GM19468 (cell line): ENCODE data around the gene RGS18.
"Not testable (repeated sequence)": the region's sequence is repeated elsewhere in the genome, so short reads cannot be mapped to it uniquely, and the experiment has no call there.

Experiments used
- ATAC-seq: cut with Tn5 transposase; IDR thresholded peaks from one replicate; pipeline ENCODE4 v1.9.1; 2021; ENCODE audit warnings: mild to moderate bottlenecking, moderate library complexity, moderate number of reproducible peaks; ENCODE audit not compliant: unreplicated experiment; ENCODE audit errors: extremely low read depth

The RGS18 gene

GRCh38 chr1:192162376-192162775 is 4.1 kb downstream of the RGS18 start:
- ATAC-seq = no peak

DNA sequence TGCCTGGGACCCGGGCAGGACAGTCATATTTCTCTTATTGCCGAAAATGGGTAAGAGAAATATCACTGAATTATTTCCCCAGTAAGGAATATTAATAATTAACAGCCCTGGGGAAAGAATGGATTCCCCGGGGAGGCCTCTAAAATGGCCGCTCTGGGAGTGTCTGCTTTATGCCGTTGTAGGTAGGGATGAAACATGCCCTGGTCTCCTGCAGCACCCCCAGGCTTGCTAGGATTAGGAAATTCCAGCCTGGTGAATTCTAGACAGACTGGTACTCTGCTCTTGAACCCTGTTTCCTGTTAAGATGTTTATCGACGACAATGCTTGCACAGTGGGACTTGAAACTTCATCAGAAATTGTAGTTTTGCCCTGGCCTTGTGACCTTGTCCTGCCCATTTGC is 6.7 kb downstream of the RGS18 start:
- ATAC-seq = not testable (repeated sequence)

DNA sequence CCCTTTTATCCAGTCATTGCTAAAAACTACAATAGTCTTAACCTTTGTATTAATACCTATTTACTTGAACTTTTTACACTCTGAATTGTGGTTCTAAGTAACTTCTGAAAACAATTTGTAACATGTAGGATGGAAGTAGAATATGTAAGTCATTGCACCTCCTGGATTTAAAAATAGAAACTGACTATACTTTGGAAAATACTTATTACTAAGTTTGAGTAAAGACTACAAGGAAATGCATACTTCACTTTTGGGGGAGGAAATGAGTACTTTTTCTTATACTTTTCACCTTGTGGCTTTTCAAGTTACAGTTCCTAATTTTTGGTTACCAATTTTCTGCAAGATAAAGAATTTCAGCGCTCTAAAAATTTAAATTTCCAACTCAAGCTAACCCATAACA is 8.7 kb downstream of the RGS18 start:
- no peak for ATAC-seq

DNA sequence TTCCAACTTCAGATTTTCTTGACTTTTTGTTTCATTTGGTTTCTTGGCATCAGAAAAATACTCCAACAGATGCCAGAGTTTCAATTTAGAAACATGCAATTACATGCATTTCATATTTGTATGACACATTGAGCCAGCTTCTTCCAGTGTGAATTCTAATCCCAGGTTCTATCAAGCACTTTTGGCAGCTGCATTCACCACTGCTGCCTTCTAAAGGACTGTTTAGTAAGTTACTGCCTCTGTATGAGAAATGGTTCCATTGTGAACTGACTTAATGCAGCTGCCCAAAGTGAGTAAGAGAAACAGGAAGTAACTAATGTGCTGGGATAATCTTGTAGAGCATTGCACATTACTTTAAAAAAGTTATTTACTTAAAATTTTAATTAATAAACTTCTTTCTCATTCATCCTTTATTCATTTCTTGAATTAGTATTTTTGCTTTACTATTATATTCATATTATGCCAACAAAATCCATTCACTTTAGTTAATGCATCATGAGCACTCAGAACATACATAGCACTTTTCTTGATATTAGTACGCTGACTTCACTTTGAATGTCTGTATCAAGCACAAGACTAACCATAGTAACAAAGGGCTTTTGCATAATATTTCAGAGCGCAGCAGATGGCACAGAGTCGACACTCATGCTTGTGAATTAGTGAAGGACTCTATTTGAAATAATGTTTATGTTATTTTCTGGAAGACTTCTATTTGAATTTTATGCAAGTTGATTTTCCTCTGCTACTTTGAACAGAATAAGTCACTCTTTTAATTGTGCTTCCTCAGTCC is 9.8 kb downstream of the RGS18 start:
- no peak for ATAC-seq

- ATAC-seq = no peak
Observed at GRCh38 chr1:192168964-192169363, 10.7 kb downstream of the RGS18 start.

- ATAC-seq = no peak
Observed at GRCh38 chr1:192170196-192170984, 12.1 kb downstream of the RGS18 start.

GRCh38 chr1:192171123-192171522 is 12.9 kb downstream of the RGS18 start:
- ATAC-seq = no peak

DNA sequence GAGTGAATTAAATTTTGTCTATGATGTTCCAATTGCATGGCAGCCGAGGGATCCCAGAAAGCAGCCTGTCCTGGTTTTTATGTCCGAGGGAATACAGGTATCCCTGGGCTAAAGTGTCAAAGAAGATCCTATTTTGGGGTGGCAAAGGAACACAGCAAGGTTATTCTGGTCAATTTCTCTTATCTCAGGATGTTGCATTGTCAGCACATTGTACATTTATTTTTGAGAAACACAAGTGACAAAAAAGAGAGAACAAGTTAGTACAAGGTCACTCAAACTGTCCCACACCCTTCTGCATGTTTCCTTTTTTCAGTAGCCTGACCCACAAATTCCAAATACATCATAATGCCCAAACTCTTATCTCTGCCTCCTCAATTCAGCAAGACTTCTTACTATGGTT is 17.7 kb downstream of the RGS18 start:
- ATAC-seq = no peak

DNA sequence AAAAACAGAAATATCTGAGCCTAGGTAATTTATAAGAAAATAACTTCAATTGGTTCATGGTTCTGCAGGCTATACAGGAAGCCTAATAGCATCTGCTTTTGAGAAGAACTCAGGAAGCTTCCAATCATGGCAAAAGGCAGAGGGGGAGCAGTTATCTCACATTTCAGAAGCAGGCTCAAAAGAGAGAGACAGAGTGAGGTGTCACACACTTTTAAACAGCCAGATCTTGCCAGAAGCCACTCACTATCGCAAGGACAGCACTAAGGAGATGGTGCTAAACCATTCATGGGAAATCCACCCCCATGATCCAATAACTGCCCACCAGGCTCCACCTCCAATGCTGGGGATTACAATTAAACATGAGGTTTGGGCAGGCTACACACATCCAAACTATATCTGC is 25.5 kb downstream of the RGS18 start:
- ATAC-seq = no peak

DNA sequence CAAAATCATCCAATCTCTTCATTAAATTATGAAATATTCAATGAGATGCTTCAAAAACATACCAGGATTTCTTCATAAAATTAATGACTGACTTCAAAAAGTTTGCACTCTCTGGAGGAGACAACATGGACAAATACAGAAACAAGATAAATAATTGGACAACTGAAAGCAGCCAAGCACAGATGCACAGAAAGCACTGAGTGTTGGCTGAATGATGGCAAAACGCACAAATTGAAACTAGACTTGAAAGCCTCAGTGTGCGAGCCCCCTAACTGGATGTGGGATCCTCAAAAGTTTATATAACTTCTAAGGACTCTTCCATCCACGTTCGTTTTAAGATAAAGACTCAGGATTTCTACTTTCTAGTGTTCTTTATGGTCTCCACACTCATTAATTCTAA is 27.9 kb downstream of the RGS18 start:
- ATAC-seq = no peak

GRCh38 chr1:192190066-192190465 is 31.8 kb downstream of the RGS18 start:
- no peak for ATAC-seq

DNA sequence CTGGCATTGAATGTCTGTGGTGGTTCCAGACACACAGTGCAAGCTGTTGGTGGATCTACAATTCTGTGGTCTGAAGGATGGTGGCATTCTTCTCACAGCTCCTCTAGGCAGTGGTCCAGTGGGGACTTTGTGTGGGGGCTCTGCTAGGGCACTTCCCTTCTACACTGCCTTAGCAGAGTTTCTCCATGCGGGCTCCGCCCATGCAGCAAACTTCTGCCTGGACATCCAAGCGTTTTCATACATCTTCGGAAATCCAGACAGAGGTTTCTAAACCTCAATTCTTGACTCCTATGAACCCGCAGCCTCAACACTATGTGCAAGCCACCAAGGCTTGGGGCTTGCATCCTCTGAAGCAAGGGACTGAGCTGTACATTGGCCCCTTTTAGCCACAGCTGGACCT is 43.0 kb downstream of the RGS18 start:
- no peak for ATAC-seq

GRCh38 chr1:192224396-192224795 is 66.1 kb downstream of the RGS18 start:
- no peak for ATAC-seq

DNA sequence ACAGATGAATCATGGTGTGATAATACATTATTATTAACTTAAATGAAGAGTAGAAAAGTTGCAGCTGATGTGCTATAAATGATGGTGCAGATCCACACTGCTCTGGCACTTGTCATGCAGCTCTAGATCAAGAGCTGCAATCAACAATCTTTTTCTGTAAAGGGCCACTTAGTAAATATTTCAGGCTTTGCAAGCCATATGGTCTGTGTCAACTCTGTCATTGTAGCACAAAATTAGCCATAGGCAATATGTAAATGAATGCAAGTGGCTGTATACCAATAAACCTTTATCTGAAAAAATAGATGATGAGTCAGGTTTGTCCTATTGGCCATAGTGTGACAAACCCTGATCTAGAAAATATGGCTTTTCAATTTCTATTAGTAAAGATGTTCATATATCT is 66.6 kb downstream of the RGS18 start:
- no peak for ATAC-seq

DNA sequence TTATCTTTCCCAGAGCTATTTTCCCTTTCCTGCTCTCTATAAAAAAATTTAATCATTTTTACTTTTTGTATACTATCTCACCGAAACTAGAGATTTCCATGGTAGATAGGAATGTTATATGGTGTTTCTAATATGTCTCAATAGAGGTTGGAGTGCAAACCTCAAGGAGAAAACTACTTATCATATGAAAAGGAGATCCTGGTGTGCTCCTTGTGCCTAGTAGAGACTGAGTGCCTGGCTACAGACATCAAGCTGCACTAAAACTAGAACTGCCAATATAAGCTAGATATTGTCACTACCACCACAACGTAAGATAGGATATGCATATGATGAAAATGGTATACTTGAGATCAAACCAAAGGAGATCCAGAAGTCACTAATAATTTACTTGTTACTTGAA is 67.0 kb downstream of the RGS18 start:
- ATAC-seq = no peak

GRCh38 chr1:192225703-192226102 is 67.4 kb downstream of the RGS18 start:
- ATAC-seq = no peak

DNA sequence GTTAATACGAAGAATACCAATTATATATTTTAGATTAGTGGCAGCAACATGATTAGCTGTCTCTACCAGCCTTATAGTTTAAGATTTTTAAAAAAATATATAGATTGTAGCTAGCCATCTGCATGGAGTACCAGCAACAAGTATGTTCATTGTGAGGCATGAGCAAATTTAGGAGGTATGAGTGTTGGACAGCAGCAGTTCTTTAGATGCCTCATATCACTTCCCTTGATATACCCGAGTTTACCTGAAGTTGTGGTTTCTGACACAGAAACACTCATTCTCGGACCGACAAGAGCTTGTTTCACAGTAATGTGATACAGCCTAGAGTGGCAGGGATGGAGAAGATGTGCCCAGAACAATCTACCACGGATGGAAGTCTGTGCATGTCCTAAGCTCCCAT is 69.1 kb downstream of the RGS18 start:
- no peak for ATAC-seq

DNA sequence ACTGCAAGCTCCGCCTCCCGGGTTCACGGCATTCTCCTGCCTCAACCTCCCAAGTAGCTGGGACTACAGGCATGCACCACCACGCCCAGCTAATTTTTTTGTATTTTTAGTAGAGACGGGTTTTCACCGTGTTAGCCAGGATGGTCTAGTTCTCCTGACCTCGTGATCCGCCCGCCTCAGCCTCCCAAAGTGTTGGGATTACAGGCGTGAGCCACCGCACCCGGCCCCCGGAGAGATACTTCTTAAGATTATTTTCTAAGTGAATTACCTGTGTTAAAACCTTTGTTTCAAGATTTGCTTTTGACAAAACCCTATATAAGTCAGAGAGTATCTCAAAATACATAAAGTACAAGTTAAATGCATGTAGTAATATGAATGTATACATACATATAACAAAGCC is 69.7 kb downstream of the RGS18 start:
- not testable (repeated sequence) for ATAC-seq

GRCh38 chr1:192232817-192233417 is 74.7 kb downstream of the RGS18 start:
- ATAC-seq = no peak

- ATAC-seq = no peak
Observed at GRCh38 chr1:192235127-192235526, 76.9 kb downstream of the RGS18 start.
